GM18868 (cell line): ENCODE data around the gene NDUFAF4.

Experiments
- ATAC-seq: cut with Tn5 transposase; IDR thresholded peaks from one replicate; pipeline ENCODE4 v1.9.1; 2021; ENCODE audit warnings: mild to moderate bottlenecking, moderate library complexity; ENCODE audit not compliant: unreplicated experiment

The NDUFAF4 gene

DNA sequence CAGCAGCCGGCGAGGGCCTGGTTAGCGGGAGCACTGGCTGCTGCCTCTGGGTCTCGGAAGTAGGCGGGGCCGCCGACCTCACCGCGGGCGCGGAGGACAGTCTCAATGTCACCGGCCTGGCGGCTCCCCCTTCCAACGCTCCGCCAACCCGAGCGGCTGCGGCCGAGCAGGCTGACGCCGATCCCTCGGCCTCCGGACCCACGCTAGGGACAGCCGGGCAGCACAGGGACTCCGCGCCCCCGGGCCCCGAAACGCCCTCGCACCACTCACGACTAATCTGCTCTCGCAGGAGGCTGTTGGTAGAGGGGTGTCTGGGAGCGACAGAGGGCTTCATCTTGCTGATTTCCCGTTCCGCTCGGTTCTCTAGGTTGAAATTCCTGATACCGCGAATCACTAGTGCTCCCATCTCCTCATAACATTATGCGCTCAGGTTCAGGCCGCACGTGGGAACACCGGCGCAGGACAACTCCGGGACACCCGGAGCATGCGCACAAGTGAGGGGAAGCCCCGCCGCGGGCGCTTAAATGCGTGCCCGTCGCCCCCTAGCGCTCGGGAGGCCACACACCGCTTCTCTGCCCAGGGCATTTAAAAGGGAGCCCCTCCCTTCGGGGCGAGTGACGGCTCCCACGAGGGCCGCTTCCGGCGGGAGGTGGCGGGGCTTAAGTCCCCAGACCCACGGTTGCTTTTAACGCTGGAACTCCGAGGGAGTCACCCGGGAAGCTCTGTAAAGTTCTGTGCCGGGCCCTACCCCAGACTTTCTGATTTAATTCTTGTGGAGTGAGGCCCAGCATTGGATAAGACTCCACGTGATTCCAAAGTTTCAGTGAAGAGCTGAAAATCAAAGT lies at the start of gene NDUFAF4:
Gene NDUFAF4 (minus strand): TSS at position 496 of the 845 bp plus-strand sequence. CDS start 90 bp downstream, at position 406.
- ATAC-seq: peak; percentile 92

DNA sequence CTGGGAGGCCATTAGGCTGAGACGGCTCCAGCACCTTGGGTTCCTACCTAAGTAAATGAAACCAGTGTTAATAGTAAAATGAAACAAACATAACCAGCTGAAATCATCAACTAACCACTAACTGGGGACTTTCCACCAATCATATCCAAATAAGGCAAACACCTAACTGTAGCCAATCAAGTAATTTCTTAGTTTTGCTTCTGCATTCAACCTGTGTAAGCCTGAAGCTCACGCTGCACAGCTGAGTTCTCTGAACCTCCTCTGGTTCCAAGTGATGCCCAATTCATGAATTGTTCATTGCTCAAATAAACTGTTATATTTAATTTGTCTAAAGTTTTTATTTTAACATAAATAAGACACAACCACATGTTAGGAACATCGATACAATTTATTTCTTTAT lies 49.4 kb upstream of the NDUFAF4 start:
- ATAC-seq: peak; percentile 92

DNA sequence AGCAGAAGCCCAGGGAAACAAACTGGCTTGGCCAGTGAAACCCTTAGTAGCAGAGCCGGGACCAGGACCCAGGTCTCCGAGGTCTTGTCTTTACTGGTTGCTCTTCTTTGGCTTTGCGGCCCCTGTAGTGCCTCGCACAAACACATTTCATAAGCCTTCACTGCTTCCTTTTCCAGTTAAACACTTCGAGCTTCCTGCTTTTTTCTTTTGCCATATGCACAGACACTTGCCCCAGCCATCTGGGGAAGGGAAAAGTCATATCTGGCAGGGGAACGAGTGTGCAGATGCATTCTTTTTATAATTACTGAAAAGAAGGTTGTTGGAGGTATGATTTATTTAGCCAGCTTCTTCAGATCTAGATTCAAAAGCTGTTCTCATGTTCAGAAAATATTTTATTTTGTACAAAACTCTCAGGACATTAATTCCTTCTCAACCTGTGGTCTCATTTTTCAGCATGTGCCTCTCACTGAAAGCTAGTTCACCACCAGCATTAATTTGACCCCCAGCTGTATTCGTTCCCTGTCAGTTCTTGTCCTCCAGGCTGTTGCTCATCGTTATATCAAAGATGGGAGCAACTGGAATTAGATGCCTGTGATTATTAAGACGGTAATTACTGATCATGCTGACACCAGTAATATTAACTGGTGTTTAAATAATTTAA lies 46.0 kb upstream of the NDUFAF4 start:
- ATAC-seq: no peak

DNA sequence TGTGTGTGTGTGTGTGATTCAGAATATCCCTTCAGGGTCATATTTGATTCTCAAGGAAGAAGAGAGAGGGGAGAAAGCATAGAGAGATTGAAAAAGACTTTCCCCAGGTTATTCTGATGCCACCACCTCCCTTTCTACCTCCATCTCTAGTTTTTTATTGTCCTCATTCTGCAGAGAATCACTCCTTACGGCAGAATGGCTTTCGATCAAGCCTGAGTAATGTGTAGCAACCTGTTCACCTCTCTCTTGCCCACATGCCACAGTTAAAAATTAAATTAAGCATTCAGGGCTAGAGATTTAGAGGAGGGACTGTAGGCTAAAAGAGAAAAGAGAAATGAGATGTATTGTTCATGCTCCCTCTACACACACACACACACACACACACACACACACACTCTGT lies 45.0 kb upstream of the NDUFAF4 start:
- ATAC-seq: no peak

DNA sequence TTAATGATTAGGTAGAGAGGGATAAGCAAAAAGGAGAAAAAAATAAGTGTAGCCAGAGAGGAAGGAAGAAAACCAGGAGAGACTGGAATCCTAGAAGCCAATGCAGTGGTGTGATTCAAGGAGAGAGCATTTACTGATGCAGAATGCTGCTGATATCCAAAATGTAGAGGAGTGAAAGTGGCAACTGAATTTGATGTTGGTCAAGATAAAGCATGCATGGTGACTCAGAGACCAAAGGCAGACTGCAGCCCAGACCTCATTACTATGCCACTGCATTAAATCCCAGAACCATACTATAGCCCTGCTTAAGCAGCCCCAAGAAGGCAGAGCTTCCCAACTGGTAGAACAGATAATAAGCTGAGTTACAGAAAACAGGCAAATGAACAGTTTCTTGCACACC lies 42.6 kb upstream of the NDUFAF4 start:
- no peak for ATAC-seq

DNA sequence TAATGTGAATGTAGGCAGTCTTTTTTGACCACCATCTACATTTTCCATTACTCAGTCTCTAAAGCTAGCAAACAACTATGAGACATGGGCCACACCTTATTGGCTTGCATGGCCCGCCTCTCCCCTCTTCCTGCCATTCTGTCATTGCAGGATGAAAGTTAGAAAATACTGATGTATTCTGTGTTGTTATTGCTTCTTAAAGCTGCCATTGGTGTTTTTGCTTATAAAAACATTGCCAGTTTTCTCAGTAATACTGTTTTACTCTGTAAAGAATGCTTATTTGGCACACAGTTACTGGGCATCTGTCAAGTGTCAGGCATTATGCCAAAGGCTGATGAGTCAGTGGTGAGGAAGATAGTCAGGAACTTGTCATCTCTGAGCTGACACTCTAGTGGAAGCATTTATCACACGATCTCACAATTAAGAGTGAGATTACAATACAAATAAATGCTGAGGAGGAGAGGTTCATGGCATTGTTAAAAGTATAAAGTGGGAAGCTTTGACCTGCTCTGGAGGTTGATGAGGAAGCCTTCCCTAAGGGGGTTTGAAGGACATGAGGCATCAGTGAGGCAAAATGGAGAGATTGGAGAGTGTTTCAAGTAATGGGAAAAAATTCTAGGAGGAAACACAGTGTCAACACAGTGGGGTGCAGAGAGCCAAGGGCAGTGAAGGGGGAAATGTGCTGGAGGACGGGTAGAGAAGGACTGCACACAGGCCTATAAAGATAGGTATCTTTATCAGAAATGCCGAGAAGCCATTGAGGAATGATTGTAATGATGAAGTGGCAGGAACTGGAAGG lies 41.5 kb upstream of the NDUFAF4 start:
- no peak for ATAC-seq

DNA sequence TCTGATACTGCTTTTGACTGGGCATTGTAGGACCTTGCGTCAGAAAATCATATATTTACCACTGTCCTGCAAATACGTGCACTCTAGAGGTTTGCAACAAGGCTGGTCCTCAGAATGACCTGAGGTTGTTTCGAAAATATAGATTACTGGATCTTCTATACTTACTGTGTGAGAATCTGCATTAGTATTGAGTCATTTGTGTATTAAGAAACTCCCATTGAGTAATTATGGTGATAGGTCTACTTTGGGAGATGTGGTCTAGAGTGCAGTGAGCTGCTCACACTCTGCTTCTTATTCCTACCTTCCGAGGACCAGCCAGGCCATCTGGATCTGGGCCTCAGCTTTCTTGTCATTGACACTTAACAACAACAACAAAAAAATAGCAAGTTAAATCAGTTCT lies 36.4 kb upstream of the NDUFAF4 start:
- ATAC-seq: peak; percentile 68

DNA sequence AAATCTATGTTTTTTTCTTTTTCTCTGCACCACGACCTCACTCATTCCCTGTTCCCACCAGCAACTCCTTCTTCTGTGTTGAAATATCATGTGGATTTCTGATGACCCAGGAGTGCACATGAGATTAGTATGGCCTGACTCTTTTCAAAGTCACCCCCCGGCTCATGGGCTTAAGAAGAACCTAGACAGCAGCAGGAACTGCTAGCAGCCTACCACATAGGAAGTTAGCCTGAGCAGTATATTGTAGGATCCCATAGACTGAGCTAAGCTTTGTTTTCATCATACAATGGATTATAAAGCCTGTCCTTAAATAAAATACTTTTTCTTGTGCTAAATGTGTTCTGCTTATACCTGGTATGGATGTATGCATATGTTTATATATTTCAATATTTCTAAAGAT lies 33.5 kb upstream of the NDUFAF4 start:
- ATAC-seq: no peak

DNA sequence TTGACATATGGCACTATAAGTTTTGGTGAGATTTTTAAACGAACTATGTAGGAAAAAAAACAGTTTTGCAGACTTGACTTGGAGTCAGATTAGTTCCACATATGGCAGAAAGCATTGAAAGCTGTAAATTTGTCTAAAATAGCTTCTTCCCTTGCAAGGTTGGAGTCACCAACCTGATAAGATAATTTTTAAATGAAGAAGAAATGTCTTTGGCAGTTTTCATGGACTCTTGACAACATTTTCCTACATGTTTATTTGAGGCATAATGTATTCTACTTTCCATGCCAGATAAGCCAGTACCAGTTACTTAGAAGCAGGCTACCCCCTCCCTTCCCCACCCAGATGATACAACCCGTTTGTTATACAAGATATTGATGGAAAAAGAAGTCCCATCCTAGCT lies 32.0 kb upstream of the NDUFAF4 start:
- ATAC-seq: no peak

DNA sequence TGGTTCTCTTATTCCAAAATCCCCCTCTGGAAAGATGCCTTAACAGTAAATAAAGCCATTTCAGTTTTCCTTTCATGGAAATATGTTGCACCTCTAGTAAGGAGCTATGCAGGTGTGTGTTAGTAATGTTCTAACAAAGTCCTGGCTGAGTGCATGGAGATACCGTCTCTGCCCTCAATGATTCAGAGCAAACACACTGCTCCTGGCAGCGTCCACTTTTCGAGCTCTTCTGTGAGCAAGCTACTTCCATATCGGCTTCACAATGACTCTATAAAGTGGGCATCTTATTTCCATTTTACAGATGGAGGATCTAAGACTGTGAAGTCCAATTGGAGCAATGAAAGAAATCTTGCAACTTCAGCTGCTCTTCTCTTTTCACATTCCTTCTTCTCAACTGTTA lies 30.0 kb upstream of the NDUFAF4 start:
- no peak for ATAC-seq

DNA sequence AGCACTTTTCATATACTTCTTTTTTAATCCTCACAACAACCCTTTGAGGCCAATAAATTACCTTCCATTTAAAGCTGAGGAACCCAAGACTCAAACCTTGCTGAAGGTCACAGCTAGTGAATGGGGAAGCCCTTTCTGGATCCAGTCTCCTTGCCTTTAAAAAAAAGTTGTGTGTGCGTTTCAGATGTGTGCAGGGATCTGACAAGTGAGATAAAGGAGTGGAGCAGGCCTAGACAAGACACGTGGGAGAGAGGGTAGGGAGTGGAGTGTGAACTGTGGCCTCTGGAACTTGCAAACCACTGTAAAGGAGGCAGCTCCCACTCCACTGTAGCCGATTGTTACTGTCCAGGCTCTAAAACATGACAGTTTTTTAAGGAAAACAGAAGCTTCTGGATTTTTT lies 28.7 kb upstream of the NDUFAF4 start:
- no peak for ATAC-seq

DNA sequence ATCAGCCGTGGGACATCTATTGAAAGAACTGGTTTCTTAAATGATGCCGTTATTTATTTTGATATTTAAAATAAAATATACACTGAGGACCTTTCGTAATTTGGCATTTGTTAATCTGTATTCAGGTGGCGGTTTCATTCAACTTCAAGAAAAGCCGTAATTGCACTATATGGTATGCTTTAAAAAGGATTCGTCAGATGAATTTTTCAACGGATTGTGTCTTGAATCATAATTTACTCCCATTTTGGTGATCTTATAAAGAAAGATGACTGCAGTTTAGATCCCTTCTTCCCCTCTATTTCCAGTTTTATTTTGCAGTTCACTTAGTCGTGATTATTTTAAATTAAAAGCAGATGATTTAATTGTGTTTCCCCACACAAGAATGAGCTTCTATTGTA lies 27.6 kb upstream of the NDUFAF4 start:
- ATAC-seq: no peak

DNA sequence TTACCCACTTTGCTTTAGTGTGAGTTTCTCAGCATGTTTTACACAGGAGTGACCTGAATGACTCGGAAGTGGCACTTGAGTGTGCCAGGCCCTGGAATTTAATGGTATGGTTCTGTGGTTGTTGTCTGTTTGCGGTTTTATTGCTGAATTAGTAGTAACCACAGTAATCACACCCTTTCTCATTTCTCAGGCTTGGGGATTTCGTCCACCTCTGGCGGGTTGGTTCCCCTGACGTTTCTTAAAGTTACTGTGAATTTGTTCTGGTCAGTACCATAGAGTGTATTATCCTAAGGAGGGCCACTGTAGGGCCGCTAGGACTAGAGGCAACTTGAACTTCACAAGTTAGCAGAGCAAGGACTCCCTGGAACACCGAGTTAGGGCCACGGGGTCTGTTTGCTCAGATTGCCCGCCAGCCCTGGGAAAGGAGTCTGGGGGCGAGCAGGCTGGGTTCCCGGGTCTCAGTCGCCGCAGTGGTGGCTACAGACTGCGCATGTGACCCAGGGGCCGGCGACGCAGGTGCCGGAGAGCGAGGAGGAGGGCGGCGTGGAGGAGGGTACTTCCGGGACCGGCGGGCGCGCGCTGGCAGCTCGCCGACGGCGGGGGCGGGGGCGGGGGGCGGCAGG lies 26.3 kb upstream of the NDUFAF4 start:
- peak; percentile 79 for ATAC-seq

DNA sequence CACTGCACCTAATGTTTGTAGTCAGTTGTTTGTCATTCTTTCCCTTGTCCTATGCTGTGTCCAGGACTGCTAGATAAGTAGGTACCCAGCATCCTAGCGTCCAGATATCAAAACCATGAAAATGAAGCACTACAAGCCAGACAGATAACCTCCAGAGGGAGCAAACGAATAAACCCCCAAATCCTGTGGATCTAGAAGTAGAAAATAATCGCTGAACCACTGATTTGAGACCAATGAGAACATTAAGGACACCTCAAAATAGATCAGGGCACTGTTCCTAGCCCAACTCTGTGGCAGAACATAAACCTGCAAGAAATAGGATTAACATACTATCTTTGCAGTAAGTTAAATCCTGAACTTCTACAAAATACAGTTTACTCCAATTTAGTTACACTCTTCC lies 25.7 kb upstream of the NDUFAF4 start:
- no peak for ATAC-seq

DNA sequence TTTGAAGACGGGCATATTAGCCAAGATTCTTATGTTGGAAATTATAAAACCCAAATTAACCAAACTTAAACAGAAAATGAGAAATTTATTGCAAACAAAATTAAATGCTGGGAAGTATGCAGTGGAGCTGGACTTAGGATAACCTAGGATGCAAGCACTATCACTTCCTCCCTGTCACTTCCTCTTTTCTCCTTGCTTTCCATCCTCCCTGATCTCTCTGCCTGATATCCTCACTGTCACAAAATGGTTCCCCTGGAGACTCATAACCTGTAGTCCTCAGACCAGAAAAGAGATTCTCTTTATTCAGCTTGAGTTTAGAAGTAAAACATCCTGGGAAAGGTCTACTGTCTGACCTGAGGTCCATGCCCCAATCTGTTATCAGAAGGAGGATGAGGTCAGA lies 19.4 kb upstream of the NDUFAF4 start:
- no peak for ATAC-seq

DNA sequence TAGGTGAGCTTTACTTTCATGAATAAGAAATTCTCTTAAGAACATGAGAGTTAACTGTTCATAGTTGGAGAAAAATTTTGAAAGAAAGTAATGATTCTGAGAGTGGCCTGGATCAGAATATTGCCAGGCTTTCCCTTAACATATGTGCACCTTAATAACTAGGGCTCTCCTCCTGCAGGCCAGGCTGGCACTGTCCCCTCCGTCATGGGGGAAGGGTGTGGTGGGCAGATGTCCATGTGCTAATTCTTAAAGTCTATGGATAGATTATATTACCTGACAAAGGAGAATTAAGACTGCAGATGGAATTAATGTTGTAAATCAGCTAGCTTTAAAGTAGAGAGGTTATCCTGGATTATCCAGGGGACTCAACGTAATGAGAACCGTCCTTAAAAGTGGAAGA lies 15.9 kb upstream of the NDUFAF4 start:
- ATAC-seq: no peak

DNA sequence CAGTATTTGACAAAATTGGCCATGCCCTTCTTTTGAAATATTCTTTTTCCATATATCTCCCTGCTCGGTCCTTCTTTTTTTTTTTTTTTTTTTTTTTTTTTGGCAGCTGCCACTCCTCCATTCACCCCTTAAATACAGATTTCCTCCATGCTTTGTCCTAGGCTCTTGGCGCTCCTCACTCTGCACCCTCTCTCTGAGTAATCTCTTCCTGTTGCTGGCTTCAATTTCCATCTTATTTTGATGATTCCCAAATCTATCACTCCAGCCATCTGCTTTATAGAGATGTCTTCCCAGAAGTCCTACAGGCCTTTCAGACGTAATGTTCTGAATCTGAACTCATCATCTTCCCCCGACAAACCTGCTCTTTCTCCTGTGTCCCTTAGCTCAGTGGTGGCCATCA lies 14.1 kb upstream of the NDUFAF4 start:
- no peak for ATAC-seq

DNA sequence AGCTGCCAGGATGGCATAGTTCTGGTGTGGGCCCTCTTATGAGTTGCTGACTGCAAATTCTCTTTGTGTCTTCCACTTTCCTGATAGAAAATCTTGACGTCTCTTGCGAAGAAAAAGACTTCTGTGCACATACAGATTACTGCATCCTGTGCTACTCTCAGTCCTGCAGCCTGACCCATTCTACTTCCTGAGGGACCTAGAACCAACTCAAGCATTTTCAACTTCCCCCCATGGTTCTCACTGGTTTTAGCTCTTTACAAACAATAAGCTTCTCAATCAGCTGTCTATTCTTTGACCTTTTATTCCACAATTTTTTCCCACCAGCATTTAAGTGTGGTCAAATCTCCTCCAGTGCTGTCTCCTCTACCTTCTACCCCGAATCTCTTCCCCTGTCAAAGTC lies 13.5 kb upstream of the NDUFAF4 start:
- ATAC-seq: no peak

DNA sequence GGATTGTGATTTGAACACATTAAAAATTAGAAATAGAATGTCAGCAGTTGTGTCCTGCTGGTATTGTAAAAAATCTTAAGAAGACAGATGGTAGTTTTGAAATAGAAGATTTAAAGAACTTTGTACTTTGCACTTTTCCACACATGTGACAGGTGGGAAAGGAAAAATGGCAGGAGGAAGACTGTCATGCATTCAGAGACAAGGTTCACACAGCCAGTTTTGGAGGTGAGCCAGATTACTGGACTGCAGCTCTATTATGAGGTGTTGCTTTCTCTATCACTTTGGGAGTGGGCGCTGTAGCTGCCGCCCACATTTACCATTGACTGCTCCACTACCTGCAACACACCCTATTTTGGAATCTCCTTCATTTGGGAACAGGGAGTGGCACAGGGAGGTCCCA lies 12.1 kb upstream of the NDUFAF4 start:
- ATAC-seq: no peak

DNA sequence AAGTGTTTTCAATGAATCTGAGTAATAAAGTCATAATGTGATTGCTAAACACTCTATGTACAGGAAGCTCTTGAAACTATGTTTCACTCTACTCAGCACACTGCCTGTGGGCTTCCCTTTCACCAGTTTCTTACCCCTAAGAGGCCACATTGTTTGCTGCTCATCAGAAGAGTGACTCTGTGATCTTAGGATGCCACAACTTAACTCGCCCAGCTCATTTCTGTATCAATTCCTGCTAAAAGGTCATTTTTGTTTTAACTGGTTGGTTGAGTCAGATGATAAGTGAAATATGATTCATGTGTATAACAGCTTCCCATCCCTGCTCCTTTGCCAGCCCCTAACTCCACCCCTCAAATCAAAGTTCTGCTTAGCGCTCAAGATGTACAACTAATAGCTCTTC lies 9.8 kb upstream of the NDUFAF4 start:
- ATAC-seq: peak; percentile 100

DNA sequence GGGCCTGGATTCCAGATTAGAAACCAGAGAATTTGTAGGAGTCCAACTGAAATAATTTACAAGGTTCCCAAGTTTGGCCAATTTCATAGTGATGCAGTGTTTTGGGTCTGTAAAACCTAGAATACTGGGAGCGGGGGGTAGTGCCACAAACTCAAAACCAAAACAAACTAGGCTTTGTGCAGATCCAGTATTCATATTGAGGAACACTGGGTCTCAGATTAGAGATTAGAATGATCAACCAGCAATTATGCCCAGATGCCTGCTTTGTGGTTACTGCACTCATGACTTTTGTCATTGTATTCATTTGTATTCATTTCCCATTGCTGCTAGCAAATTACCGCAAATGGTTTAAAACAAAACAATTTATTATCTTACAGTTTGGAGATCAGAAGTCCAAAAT lies 3.2 kb upstream of the NDUFAF4 start:
- no peak for ATAC-seq
